Neural progenitor cell (in vitro differentiated cells): ENCODE results near the gene CHEK2. TPM values are rescaled to one million over a fixed set of nuclear protein-coding genes. Genes with fewer than 3 reads are reported as not detected.
"Not testable (repeated sequence)": the region's sequence is repeated elsewhere in the genome, so short reads cannot be mapped to it uniquely, and the experiment has no call there.

Source experiments
- DNase-seq: peaks from one replicate; pipeline ENCODE4 v3.0.0-alpha.2; 2016; ENCODE audit warnings: low spot score
- H2AFZ ChIP-seq: fragments of 200-600 bp; sonication (generic); replicated peaks from 2 replicates; pipeline ENCODE4 v1.6.1; 2016; ENCODE audit warnings: antibody characterized with exemption
- H3F3A ChIP-seq: fragments of 200-600 bp; sonication (generic); 2 replicates; pipeline ENCODE4 v1.6.1; 2016; ENCODE audit warnings: antibody characterized with exemption, low read depth
- H3K27ac ChIP-seq: fragments of 200-600 bp; sonication (generic); 2 replicates; pipeline ENCODE4 v1.5.1; 2016; ENCODE audit warnings: mild to moderate bottlenecking
- H3K27me3 ChIP-seq: fragments of 200-600 bp; sonication (generic); 2 replicates; pipeline ENCODE4 v1.6.1; 2016; ENCODE audit warnings: mild to moderate bottlenecking, moderate library complexity
- H3K36me3 ChIP-seq: fragments of 200-600 bp; sonication (generic); 2 replicates; pipeline ENCODE4 v1.5.1; 2016
- H3K4me1 ChIP-seq: fragments of 200-600 bp; sonication (generic); 2 replicates; pipeline ENCODE4 v1.6.1; 2016; ENCODE audit warnings: mixed run types
- H3K4me2 ChIP-seq: fragments of 200-600 bp; sonication (generic); 2 replicates; pipeline ENCODE4 v1.6.1; 2016
- H3K4me3 ChIP-seq: fragments of 200-600 bp; sonication (generic); 2 replicates; pipeline ENCODE4 v1.5.1; 2016
- H3K79me2 ChIP-seq: fragments of 200-600 bp; sonication (generic); 2 replicates; pipeline ENCODE4 v1.6.1; 2016; ENCODE audit warnings: low read depth
- H3K9ac ChIP-seq: fragments of 200-600 bp; sonication (generic); 2 replicates; pipeline ENCODE4 v1.6.1; 2016
- H3K9me3 ChIP-seq: fragments of 200-600 bp; sonication (generic); 2 replicates; pipeline ENCODE4 v1.5.1; 2016; ENCODE audit warnings: low read depth
- H4K20me1 ChIP-seq: fragments of 200-600 bp; sonication (generic); 2 replicates; pipeline ENCODE4 v1.6.1; 2016; ENCODE audit warnings: low read depth
- H3K27ac Mint-ChIP-seq: 3 replicates; pipeline ENCODE4 v1.8.0; 2021; ENCODE audit warnings: mixed read lengths
- H3K27me3 Mint-ChIP-seq: 2 replicates; pipeline ENCODE4 v1.8.0; 2022; ENCODE audit warnings: low read depth, mild to moderate bottlenecking, inconsistent platforms, moderate library complexity, mixed read lengths; ENCODE audit not compliant: insufficient read depth
- H3K36me3 Mint-ChIP-seq: 3 replicates; pipeline ENCODE4 v1.8.0; 2021; ENCODE audit warnings: mixed read lengths
- H3K4me1 Mint-ChIP-seq: 3 replicates; pipeline ENCODE4 v1.8.0; 2021; ENCODE audit warnings: mixed read lengths
- H3K4me3 Mint-ChIP-seq: 3 replicates; pipeline ENCODE4 v1.8.0; 2021; ENCODE audit warnings: mild to moderate bottlenecking, moderate library complexity, mixed read lengths
- H3K9me3 Mint-ChIP-seq: 3 replicates; pipeline ENCODE4 v1.8.0; 2020; ENCODE audit warnings: mixed read lengths
- CTCF ChIP-seq: fragments of 200-600 bp; sonication (generic); IDR thresholded peaks from 2 replicates; pipeline ENCODE4 v1.5.1; 2017; ENCODE audit warnings: antibody characterized with exemption, mild to moderate bottlenecking
- EZH2 ChIP-seq: fragments of 200-600 bp; sonication (generic); IDR thresholded peaks from 2 replicates; pipeline ENCODE4 v1.6.1; 2017; ENCODE audit warnings: antibody characterized with exemption, mild to moderate bottlenecking, moderate library complexity
- EZH2phosphoT487 ChIP-seq: fragments of 200-600 bp; sonication (generic); IDR thresholded peaks from 2 replicates; pipeline ENCODE4 v1.6.1; 2017; ENCODE audit warnings: antibody characterized with exemption
- total RNA-seq: library from RNA; depleted of rRNA; stranded (reverse); fragments of >200 nt; gene quantifications from 2 replicates; pipeline ENCODE4 v1.2.3, GENCODE V29; 2015; ENCODE audit warnings: low replicate concordance

The CHEK2 gene
- total RNA-seq, 1 donor from 2014 or later = 94.4 TPM

- peak overlapping the region; percentile 76 for H3K4me2 ChIP-seq
- H3K4me1 Mint-ChIP-seq = peaks cover 39% of the 10 kb centered on the region
- peaks cover 69% of the 10 kb centered on the region for H3K79me2 ChIP-seq
- peak overlapping the region; percentile 38 for H2AFZ ChIP-seq
- H3K9ac ChIP-seq = peak overlapping the region; percentile 6
- peak overlapping the region; percentile 11 for H3K27ac Mint-ChIP-seq
- H3K27ac ChIP-seq = no peak overlapping the region
- TF ChIP-seq EZH2 = no peak
- TF ChIP-seq CTCF = no peak
- TF ChIP-seq EZH2phosphoT487 = no peak
- peaks cover 8% of the 10 kb centered on the region for H4K20me1 ChIP-seq
- H3F3A ChIP-seq = peaks cover 19% of the 10 kb centered on the region
- no peaks in the 10 kb centered on the region for H3K27me3 ChIP-seq
- no peaks in the 10 kb centered on the region for H3K9me3 Mint-ChIP-seq
- H3K4me3 ChIP-seq = peak overlapping the region; percentile 61
- H3K36me3 Mint-ChIP-seq = peaks cover 4% of the 10 kb centered on the region
- H3K9me3 ChIP-seq = no peaks in the 10 kb centered on the region
- no peaks in the 10 kb centered on the region for H3K27me3 Mint-ChIP-seq
- peak overlapping the region; percentile 91 for H3K4me3 Mint-ChIP-seq
- peak; percentile 22 for DNase-seq
- peaks cover 14% of the 10 kb centered on the region for H3K4me1 ChIP-seq
- H3K36me3 ChIP-seq = peaks cover 7% of the 10 kb centered on the region
Measured at GRCh38 chr22:28741200-28741784, 328 bp downstream of the CHEK2 start.

- not testable (repeated sequence) for H3K27me3 Mint-ChIP-seq, H3K27me3 ChIP-seq, H3K9ac ChIP-seq, H2AFZ ChIP-seq, H3K9me3 Mint-ChIP-seq, DNase-seq, H3K36me3 ChIP-seq, H3K4me3 Mint-ChIP-seq, H3K9me3 ChIP-seq, H3K4me2 ChIP-seq, H3K36me3 Mint-ChIP-seq, H3K27ac Mint-ChIP-seq, H3K27ac ChIP-seq, H3K4me3 ChIP-seq
- peaks cover 10% of the 10 kb centered on the region for H4K20me1 ChIP-seq
- H3K4me1 ChIP-seq = peaks cover 18% of the 10 kb centered on the region
- peaks cover 27% of the 10 kb centered on the region for H3F3A ChIP-seq
- peaks cover 41% of the 10 kb centered on the region for H3K4me1 Mint-ChIP-seq
- H3K79me2 ChIP-seq = peaks cover 81% of the 10 kb centered on the region
Measured at GRCh38 chr22:28738876-28739275, 2.7 kb downstream of the CHEK2 start.

- peaks cover 33% of the 10 kb centered on the region for H3K4me1 Mint-ChIP-seq
Measured at GRCh38 chr22:28737701-28738100, 3.9 kb downstream of the CHEK2 start.

More at GRCh38 chr22:28737701-28738100, 3.9 kb downstream of the CHEK2 start:
- no peaks in the 10 kb centered on the region for H3K36me3 ChIP-seq
- peaks cover 69% of the 10 kb centered on the region for H3K79me2 ChIP-seq
- no peaks in the 10 kb centered on the region for H3K9me3 ChIP-seq
- no peak overlapping the region for H3K27ac Mint-ChIP-seq
- no peaks in the 10 kb centered on the region for H3K27me3 ChIP-seq
- H3K9ac ChIP-seq = no peak overlapping the region
- no peak overlapping the region for H3K4me3 ChIP-seq
- H3K9me3 Mint-ChIP-seq = no peaks in the 10 kb centered on the region
- H3F3A ChIP-seq = peaks cover 23% of the 10 kb centered on the region
- no peak overlapping the region for H3K27ac ChIP-seq
- no peak overlapping the region for H3K4me3 Mint-ChIP-seq
- no peak overlapping the region for H3K4me2 ChIP-seq
- no peak for DNase-seq
- H3K4me1 ChIP-seq = peaks cover 15% of the 10 kb centered on the region
- H3K27me3 Mint-ChIP-seq = no peaks in the 10 kb centered on the region
- H4K20me1 ChIP-seq = peaks cover 10% of the 10 kb centered on the region
- no peak overlapping the region for H2AFZ ChIP-seq
- TF ChIP-seq CTCF (no peak), EZH2 (no peak)
- peaks cover 9% of the 10 kb centered on the region for H3K36me3 Mint-ChIP-seq
